H9 (cell line): ENCODE results near the gene C10orf143. TPM values are rescaled to one million over a fixed set of nuclear protein-coding genes. Genes with fewer than 3 reads are reported as not detected.

Experiments used
- DNase-seq: peaks from one replicate; pipeline ENCODE4 v3.0.0-alpha.2; 2017
- H2AFZ ChIP-seq: one replicate; pipeline ENCODE4 v1.6.1; 2013; ENCODE audit warnings: mild to moderate bottlenecking, low read length, control low read depth, moderate library complexity
- H2AK5ac ChIP-seq: 2 replicates; pipeline ENCODE4 v1.6.1; 2013; ENCODE audit warnings: low read length, control low read depth, mixed read lengths; ENCODE audit not compliant: insufficient read length
- H2BK120ac ChIP-seq: one replicate; pipeline ENCODE4 v1.6.1; 2013; ENCODE audit warnings: low read depth, mild to moderate bottlenecking, low read length, control low read depth, inconsistent platforms; ENCODE audit not compliant: poor library complexity, severe bottlenecking
- H2BK12ac ChIP-seq: 2 replicates; pipeline ENCODE4 v1.6.1; 2013; ENCODE audit warnings: low read length, control low read depth, mixed read lengths, low read depth; ENCODE audit not compliant: insufficient read length
- H2BK15ac ChIP-seq: 2 replicates; pipeline ENCODE4 v1.6.1; 2013; ENCODE audit warnings: low read depth, low read length, control low read depth
- H2BK20ac ChIP-seq: one replicate; pipeline ENCODE4 v1.6.1; 2013; ENCODE audit warnings: low read depth, mild to moderate bottlenecking, low read length, control low read depth, inconsistent platforms; ENCODE audit not compliant: poor library complexity, severe bottlenecking
- H2BK5ac ChIP-seq: 2 replicates; pipeline ENCODE4 v1.6.1; 2013; ENCODE audit warnings: low read length, control low read depth, mixed read lengths; ENCODE audit not compliant: insufficient read length
- H3K14ac ChIP-seq: 2 replicates; pipeline ENCODE4 v1.6.1; 2013; ENCODE audit warnings: low read length, control low read depth; ENCODE audit not compliant: insufficient read depth
- H3K18ac ChIP-seq: 2 replicates; pipeline ENCODE4 v1.6.1; 2013; ENCODE audit warnings: low read depth, mild to moderate bottlenecking, mixed read lengths, low read length, control low read depth; ENCODE audit not compliant: insufficient read length
- H3K23ac ChIP-seq: 2 replicates; pipeline ENCODE4 v1.6.1; 2013; ENCODE audit warnings: low read length, control low read depth, mixed read lengths, low read depth; ENCODE audit not compliant: insufficient read length
- H3K23me2 ChIP-seq: 2 replicates; pipeline ENCODE4 v1.6.1; 2013; ENCODE audit warnings: low read depth, mild to moderate bottlenecking, mixed read lengths, low read length, control low read depth; ENCODE audit not compliant: insufficient read length, poor library complexity, severe bottlenecking
- H3K27ac ChIP-seq: 2 replicates; pipeline ENCODE4 v1.5.1; 2013; ENCODE audit warnings: low read length, control low read depth, mixed read lengths, low read depth; ENCODE audit not compliant: insufficient read length
- H3K27me3 ChIP-seq: 2 replicates; pipeline ENCODE4 v1.6.1; 2013; ENCODE audit warnings: low read length, control low read depth, inconsistent platforms; ENCODE audit not compliant: insufficient read depth
- H3K4ac ChIP-seq: 2 replicates; pipeline ENCODE4 v1.6.1; 2013; ENCODE audit warnings: low read depth, mild to moderate bottlenecking, control low read depth, inconsistent platforms, low read length, moderate library complexity
- H3K4me1 ChIP-seq: 2 replicates; pipeline ENCODE4 v1.6.1; 2013; ENCODE audit warnings: low read length, control low read depth, inconsistent platforms; ENCODE audit not compliant: insufficient read depth
- H3K4me2 ChIP-seq: 2 replicates; pipeline ENCODE4 v1.6.1; 2013; ENCODE audit warnings: low read length, control low read depth, mixed read lengths; ENCODE audit not compliant: insufficient read length, insufficient read depth
- H3K56ac ChIP-seq: 2 replicates; pipeline ENCODE4 v1.6.1; 2013; ENCODE audit warnings: low read depth, mild to moderate bottlenecking, mixed read lengths, low read length, control low read depth; ENCODE audit not compliant: insufficient read length
- H3K79me1 ChIP-seq: 2 replicates; pipeline ENCODE4 v1.6.1; 2013; ENCODE audit warnings: low read depth, mild to moderate bottlenecking, moderate library complexity, low read length, control low read depth, inconsistent platforms; ENCODE audit not compliant: insufficient read depth, poor library complexity, severe bottlenecking
- H3K79me2 ChIP-seq: 2 replicates; pipeline ENCODE4 v1.6.1; 2013; ENCODE audit warnings: low read length, control low read depth, inconsistent platforms; ENCODE audit not compliant: insufficient read depth
- H3K9ac ChIP-seq: 2 replicates; pipeline ENCODE4 v1.6.1; 2013; ENCODE audit warnings: low read length, control low read depth, mixed read lengths; ENCODE audit not compliant: insufficient read length; ENCODE audit errors: extremely low read depth
- H3K9me3 ChIP-seq: one replicate; pipeline ENCODE4 v1.6.1; 2013; ENCODE audit warnings: low read depth, low read length, inconsistent platforms; ENCODE audit not compliant: control insufficient read depth
- H3T11ph ChIP-seq: one replicate; pipeline ENCODE4 v1.6.1; 2013; ENCODE audit warnings: mild to moderate bottlenecking, low read length, control low read depth, inconsistent platforms
- H4K20me1 ChIP-seq: one replicate; pipeline ENCODE4 v1.6.1; 2013; ENCODE audit not compliant: control insufficient read depth, insufficient read length, insufficient read depth
- H4K5ac ChIP-seq: 2 replicates; pipeline ENCODE4 v1.6.1; 2013; ENCODE audit warnings: low read depth, mild to moderate bottlenecking, mixed read lengths, low read length, control low read depth; ENCODE audit not compliant: insufficient read length
- H4K8ac ChIP-seq: replicated peaks from 2 replicates; pipeline ENCODE4 v1.6.1; 2013; ENCODE audit warnings: low read length, control low read depth, mixed read lengths, low read depth; ENCODE audit not compliant: insufficient read length
- H4K91ac ChIP-seq: 2 replicates; pipeline ENCODE4 v1.6.1; 2013; ENCODE audit warnings: low read depth, mild to moderate bottlenecking, moderate library complexity, mixed read lengths, low read length, control low read depth; ENCODE audit not compliant: insufficient read length
- H3K27ac Mint-ChIP-seq, 3 experiments: 2 replicates in 2 of 3; 3 replicates in 1 of 3; pipeline ENCODE4 v1.8.0; 2020 to 2021; ENCODE audit warnings: mixed read lengths in 3 of 3, mild to moderate bottlenecking in 1 of 3, moderate library complexity in 1 of 3
- H3K27me3 Mint-ChIP-seq: 2 replicates; pipeline ENCODE4 v1.8.0; 2021; ENCODE audit warnings: low read depth, mild to moderate bottlenecking, moderate library complexity, mixed read lengths
- H3K36me3 Mint-ChIP-seq, 3 experiments: 2 replicates in 2 of 3; 3 replicates in 1 of 3; pipeline ENCODE4 v1.8.0; 2020 to 2021; ENCODE audit warnings: low read depth in 3 of 3, mixed read lengths in 3 of 3; ENCODE audit not compliant: insufficient read depth in 1 of 3
- H3K4me1 Mint-ChIP-seq, 2 experiments: 2 replicates each; pipeline ENCODE4 v1.8.0; 2020; ENCODE audit warnings: mixed read lengths in 2 of 2
- H3K4me3 Mint-ChIP-seq, 2 experiments: 2 replicates in 1 of 2; 3 replicates in 1 of 2; pipeline ENCODE4 v1.8.0; 2020 to 2021; ENCODE audit warnings: mild to moderate bottlenecking in 2 of 2, mixed read lengths in 2 of 2, moderate library complexity in 1 of 2
- H3K9me3 Mint-ChIP-seq, 2 experiments: 2 replicates in 1 of 2; 3 replicates in 1 of 2; pipeline ENCODE4 v1.8.0; 2020; ENCODE audit warnings: mild to moderate bottlenecking in 2 of 2, mixed read lengths in 2 of 2, moderate library complexity in 1 of 2
- WGBS: extraction: QIAGEN DNeasy Blood & Tissue Kit; methylation state at CpG from one replicate; pipeline ENCODE4 v1.1.7; 2013; ENCODE audit warnings: missing lambda C conversion rate, low lambda C conversion rate, mixed read lengths; ENCODE audit not compliant: insufficient read length; ENCODE audit errors: extremely low coverage; 5-methylcytosine and 5-hydroxymethylcytosine counted together
- total RNA-seq: library from RNA; stranded (reverse); gene quantifications from 2 replicates; pipeline ENCODE4 v1.2.1, GENCODE V29; 2021
- TF ChIP-seq, protein P1 (sequence below): fragments of 200-600 bp; sonication (generic); conservative IDR thresholded peaks from 3 replicates; pipeline ENCODE4 v1.8.0; 2021; ENCODE audit warnings: antibody characterized with exemption, mild to moderate bottlenecking

Gene C10orf143
- total RNA-seq, 1 experiment from 2014 or later: 0.94 TPM

DNA sequence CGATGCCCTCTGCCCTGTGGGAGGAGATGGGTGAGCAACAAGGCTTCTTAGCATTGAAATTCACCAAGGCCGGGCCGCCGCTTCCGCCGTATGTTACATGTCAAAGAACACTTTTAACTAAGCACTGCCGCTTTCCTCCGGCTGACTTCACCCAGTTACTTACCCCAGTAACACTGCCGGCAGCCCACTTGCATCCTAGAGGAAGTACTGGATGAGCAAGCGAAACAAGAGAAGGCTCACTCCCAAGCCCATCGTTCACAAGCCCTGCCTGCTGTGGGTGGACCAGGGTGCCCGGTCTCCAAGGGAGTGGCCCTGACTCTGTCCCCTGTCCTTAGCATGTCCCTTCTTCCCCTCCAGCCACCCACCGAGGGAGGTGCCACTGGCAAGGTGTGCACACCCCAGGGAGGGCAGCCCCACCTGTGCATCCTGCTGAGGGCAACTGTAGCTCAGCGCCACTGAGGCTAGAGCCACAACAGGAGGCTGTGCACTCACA lies 73.4 kb downstream of the C10orf143 start:
- H2AK5ac ChIP-seq: no peak overlapping the region
- H3K14ac ChIP-seq: no peak overlapping the region
- no peak overlapping the region for H3K4ac ChIP-seq
- H4K20me1 ChIP-seq: peaks cover 2% of the 10 kb centered on the region
- H3K79me2 ChIP-seq: no peaks in the 10 kb centered on the region
- no peak overlapping the region for H2BK20ac ChIP-seq
- H4K91ac ChIP-seq: no peak overlapping the region
- no peak overlapping the region for H2BK120ac ChIP-seq
- no peak overlapping the region for H3K27ac ChIP-seq
- no peak for DNase-seq
- H2BK12ac ChIP-seq: no peak overlapping the region
- H3K56ac ChIP-seq: no peak overlapping the region
- H3K4me2 ChIP-seq: no peak overlapping the region
- TF ChIP-seq, protein P1, sequence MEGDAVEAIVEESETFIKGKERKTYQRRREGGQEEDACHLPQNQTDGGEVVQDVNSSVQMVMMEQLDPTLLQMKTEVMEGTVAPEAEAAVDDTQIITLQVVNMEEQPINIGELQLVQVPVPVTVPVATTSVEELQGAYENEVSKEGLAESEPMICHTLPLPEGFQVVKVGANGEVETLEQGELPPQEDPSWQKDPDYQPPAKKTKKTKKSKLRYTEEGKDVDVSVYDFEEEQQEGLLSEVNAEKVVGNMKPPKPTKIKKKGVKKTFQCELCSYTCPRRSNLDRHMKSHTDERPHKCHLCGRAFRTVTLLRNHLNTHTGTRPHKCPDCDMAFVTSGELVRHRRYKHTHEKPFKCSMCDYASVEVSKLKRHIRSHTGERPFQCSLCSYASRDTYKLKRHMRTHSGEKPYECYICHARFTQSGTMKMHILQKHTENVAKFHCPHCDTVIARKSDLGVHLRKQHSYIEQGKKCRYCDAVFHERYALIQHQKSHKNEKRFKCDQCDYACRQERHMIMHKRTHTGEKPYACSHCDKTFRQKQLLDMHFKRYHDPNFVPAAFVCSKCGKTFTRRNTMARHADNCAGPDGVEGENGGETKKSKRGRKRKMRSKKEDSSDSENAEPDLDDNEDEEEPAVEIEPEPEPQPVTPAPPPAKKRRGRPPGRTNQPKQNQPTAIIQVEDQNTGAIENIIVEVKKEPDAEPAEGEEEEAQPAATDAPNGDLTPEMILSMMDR: no peak
- no peaks in the 10 kb centered on the region for H3K4me1 ChIP-seq
- no peaks in the 10 kb centered on the region for H3K4me1 Mint-ChIP-seq
- H2AFZ ChIP-seq: no peak overlapping the region
- H3K9me3 ChIP-seq: no peaks in the 10 kb centered on the region
- no peak overlapping the region for H3T11ph ChIP-seq
- H2BK15ac ChIP-seq: no peak overlapping the region
- H3K27me3 ChIP-seq: no peaks in the 10 kb centered on the region
- no peak overlapping the region for H3K4me3 Mint-ChIP-seq
- H3K23me2 ChIP-seq: no peaks in the 10 kb centered on the region
- no peaks in the 10 kb centered on the region for H3K36me3 Mint-ChIP-seq
- no peaks in the 10 kb centered on the region for H3K9me3 Mint-ChIP-seq
- no CpG with 5 or more reads among the region's 14 CpGs for WGBS
- no peak overlapping the region for H3K18ac ChIP-seq
- H2BK5ac ChIP-seq: no peak overlapping the region
- no peak overlapping the region for H3K27ac Mint-ChIP-seq
- H3K9ac ChIP-seq: no peak overlapping the region
- H4K5ac ChIP-seq: no peak overlapping the region
- no peaks in the 10 kb centered on the region for H3K79me1 ChIP-seq
- peaks cover 5% of the 10 kb centered on the region for H3K27me3 Mint-ChIP-seq
- no peak overlapping the region for H3K23ac ChIP-seq
- H4K8ac ChIP-seq: no peak overlapping the region
